Measurements from ENCODE around the gene NDUFB11.

DNA sequence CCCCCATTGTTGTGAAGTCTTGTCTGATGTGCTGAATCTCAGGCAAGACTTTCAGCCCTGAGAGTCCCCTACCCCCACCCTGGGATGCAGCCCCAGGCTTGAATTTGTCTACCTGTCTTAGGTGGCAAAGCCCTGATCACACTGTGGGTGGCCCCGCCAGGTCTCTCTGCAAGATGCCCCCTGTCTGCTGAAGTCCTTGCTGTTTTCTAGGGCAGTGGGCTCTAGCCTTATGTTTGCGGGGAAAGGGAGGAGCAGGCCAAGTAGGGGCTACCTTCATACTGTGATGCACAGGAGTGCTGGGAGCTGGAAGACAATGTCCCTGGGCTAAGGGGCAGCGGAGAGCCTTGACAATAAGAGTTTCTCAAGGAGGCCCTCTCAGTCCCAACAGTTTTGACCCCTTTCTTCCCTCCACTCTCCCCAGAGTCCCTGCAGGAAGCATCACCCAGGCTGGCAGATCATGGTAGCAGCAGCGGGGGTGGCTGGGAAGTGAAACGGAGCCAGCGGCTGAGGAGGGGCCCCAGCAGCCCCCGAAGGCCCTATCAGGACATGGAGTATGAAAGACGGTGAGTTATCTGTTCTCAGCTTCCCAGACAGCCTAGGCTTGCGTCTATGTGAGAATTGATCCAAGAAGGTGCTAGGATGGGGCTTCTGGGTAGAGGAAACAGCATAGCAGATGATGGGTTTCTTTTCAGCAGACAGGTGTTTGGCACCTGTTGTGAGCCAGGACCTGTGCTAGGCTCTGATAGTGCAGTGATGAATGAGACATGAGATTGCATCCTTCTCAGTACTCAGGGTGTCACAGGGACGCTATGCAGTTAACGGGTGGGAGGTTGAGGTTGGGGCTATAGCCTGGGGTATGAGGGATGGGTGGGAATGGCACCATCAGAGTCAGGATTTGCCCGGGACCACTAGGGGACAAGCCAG, 2.7 kb upstream of the NDUFB11 start:
- TF ChIP-seq EZH2phosphoT487 (IDR thresholded peaks at IDR 0.05; ENCODE audit: borderline replicate concordance): no peak
- TF ChIP-seq, protein P1, sequence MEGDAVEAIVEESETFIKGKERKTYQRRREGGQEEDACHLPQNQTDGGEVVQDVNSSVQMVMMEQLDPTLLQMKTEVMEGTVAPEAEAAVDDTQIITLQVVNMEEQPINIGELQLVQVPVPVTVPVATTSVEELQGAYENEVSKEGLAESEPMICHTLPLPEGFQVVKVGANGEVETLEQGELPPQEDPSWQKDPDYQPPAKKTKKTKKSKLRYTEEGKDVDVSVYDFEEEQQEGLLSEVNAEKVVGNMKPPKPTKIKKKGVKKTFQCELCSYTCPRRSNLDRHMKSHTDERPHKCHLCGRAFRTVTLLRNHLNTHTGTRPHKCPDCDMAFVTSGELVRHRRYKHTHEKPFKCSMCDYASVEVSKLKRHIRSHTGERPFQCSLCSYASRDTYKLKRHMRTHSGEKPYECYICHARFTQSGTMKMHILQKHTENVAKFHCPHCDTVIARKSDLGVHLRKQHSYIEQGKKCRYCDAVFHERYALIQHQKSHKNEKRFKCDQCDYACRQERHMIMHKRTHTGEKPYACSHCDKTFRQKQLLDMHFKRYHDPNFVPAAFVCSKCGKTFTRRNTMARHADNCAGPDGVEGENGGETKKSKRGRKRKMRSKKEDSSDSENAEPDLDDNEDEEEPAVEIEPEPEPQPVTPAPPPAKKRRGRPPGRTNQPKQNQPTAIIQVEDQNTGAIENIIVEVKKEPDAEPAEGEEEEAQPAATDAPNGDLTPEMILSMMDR (conservative IDR thresholded peaks at IDR 0.05; ENCODE audit: low read length): no peak
